ENCODE data around the gene TMEM273.

The TMEM273 gene

GRCh38 chr10:49176310-49177268 is 11.6 kb downstream of the TMEM273 start:
- no peak for DNase-seq (ENCODE audit: low read depth in 1 of 2, low spot score in 1 of 2)

GRCh38 chr10:49175587-49176309 is 12.4 kb downstream of the TMEM273 start:
- no peak for DNase-seq (ENCODE audit: low read depth in 1 of 2, low spot score in 1 of 2)

- DNase-seq (ENCODE audit: low read depth in 1 of 2, low spot score in 1 of 2): no peak
Observed at GRCh38 chr10:49174926-49175500, 13.2 kb downstream of the TMEM273 start.

GRCh38 chr10:49174261-49174925 is 13.8 kb downstream of the TMEM273 start:
- no peak for DNase-seq (ENCODE audit: low read depth in 1 of 2, low spot score in 1 of 2)

- no peak for DNase-seq (ENCODE audit: low read depth in 1 of 2, low spot score in 1 of 2)
Observed at GRCh38 chr10:49173853-49174252, 14.3 kb downstream of the TMEM273 start.

GRCh38 chr10:49173201-49173772 is 14.9 kb downstream of the TMEM273 start:
- DNase-seq (ENCODE audit: low read depth in 1 of 2, low spot score in 1 of 2): no peak

GRCh38 chr10:49172777-49173132 is 15.4 kb downstream of the TMEM273 start:
- no peak for DNase-seq (ENCODE audit: low read depth in 1 of 2, low spot score in 1 of 2)

- no peak for DNase-seq (ENCODE audit: low read depth in 1 of 2, low spot score in 1 of 2)
Observed at GRCh38 chr10:49172061-49172776, 16.0 kb downstream of the TMEM273 start.

- DNase-seq (ENCODE audit: low read depth in 1 of 2, low spot score in 1 of 2): no peak
Observed at GRCh38 chr10:49171326-49172060, 16.7 kb downstream of the TMEM273 start.

GRCh38 chr10:49170632-49171325 is 17.4 kb downstream of the TMEM273 start:
- DNase-seq (ENCODE audit: low read depth in 1 of 2, low spot score in 1 of 2): no peak

GRCh38 chr10:49169776-49170175 is 18.4 kb downstream of the TMEM273 start:
- DNase-seq (ENCODE audit: low read depth in 1 of 2, low spot score in 1 of 2): no peak

- DNase-seq (ENCODE audit: low read depth in 1 of 2, low spot score in 1 of 2): no peak
Observed at GRCh38 chr10:49168831-49169500, 19.2 kb downstream of the TMEM273 start.

GRCh38 chr10:49168171-49168540 is 20.0 kb downstream of the TMEM273 start:
- no peak for DNase-seq (ENCODE audit: low read depth in 1 of 2, low spot score in 1 of 2)

GRCh38 chr10:49167425-49168170 is 20.6 kb downstream of the TMEM273 start:
- DNase-seq (ENCODE audit: low read depth in 1 of 2, low spot score in 1 of 2): no peak

- no peak for DNase-seq (ENCODE audit: low read depth in 1 of 2, low spot score in 1 of 2)
Observed at GRCh38 chr10:49166484-49167400, 21.4 kb downstream of the TMEM273 start.

GRCh38 chr10:49165821-49166483 is 22.2 kb downstream of the TMEM273 start:
- no peak for DNase-seq (ENCODE audit: low read depth in 1 of 2, low spot score in 1 of 2)

Data from stimulated activated CD4-positive, alpha-beta T cell treated with anti-CD3 and anti-CD28 coated beads, Interleukin-15, amount 100 ng/mL, for 1 hour (primary cell).